Subcutaneous abdominal adipose tissue (tissue), 5 donors: ENCODE data around the gene RNU2-63P.
"Not testable (repeated sequence)": the region's sequence is repeated elsewhere in the genome, so short reads cannot be mapped to it uniquely, and the experiment has no call there.

Experiments
- H3K27ac ChIP-seq: one replicate; pipeline ENCODE4 v1.7.0; 2013; ENCODE audit warnings: low read depth, mild to moderate bottlenecking, inconsistent platforms, low read length, moderate library complexity
- H3K27me3 ChIP-seq, 5 donors: one replicate each; pipeline ENCODE4 v1.7.0; 2013; ENCODE audit warnings: low read length in 5 of 5, inconsistent platforms in 1 of 5; ENCODE audit not compliant: control insufficient read depth in 5 of 5, insufficient read depth in 4 of 5
- H3K36me3 ChIP-seq, 5 donors: one replicate each; pipeline ENCODE4 v1.7.0; 2013; ENCODE audit warnings: low read length in 5 of 5; ENCODE audit not compliant: control insufficient read depth in 5 of 5, insufficient read depth in 5 of 5
- H3K4me1 ChIP-seq, 5 donors: one replicate each; pipeline ENCODE4 v1.7.0; 2013; ENCODE audit warnings: low read length in 5 of 5, mild to moderate bottlenecking in 3 of 5, moderate library complexity in 1 of 5; ENCODE audit not compliant: control insufficient read depth in 5 of 5, insufficient read depth in 5 of 5
- H3K4me3 ChIP-seq, 5 donors: one replicate each; pipeline ENCODE4 v1.7.0; 2013; ENCODE audit warnings: low read length in 5 of 5, low read depth in 1 of 5
- H3K9ac ChIP-seq, 5 donors: one replicate each; pipeline ENCODE4 v1.7.0; 2013; ENCODE audit warnings: low read length in 5 of 5, mild to moderate bottlenecking in 4 of 5, moderate library complexity in 3 of 5
- H3K9me3 ChIP-seq, 5 donors: one replicate each; pipeline ENCODE4 v1.7.0; 2013; ENCODE audit warnings: low read length in 5 of 5; ENCODE audit not compliant: control insufficient read depth in 5 of 5
- donor health status: healthy.
- donor health status: healthy.
- donor health status: healthy.
- donor health status: healthy.
- donor health status: healthy.

The RNU2-63P gene

GRCh38 chr2:88032070-88032702 lies 15.8 kb upstream of the RNU2-63P start:
- Histone ChIP-seq H3K9ac (no peak overlapping the region), H3K27me3 (no peaks in the 10 kb centered on the region), H3K4me3 (no peak overlapping the region), H3K36me3 (peaks cover 37 to 56% (median 51%) of the 10 kb centered on the region in 5 donors), H3K9me3 (no peaks in the 10 kb centered on the region), H3K27ac (no peak overlapping the region), H3K4me1 (no peaks in the 10 kb centered on the region)

GRCh38 chr2:88028931-88029330 lies 12.6 kb upstream of the RNU2-63P start:
- H3K4me1 ChIP-seq, result no peaks in the 10 kb centered on the region
- H3K9ac ChIP-seq, result no peak overlapping the region
- H3K9me3 ChIP-seq, result no peaks in the 10 kb centered on the region
- no peaks in the 10 kb centered on the region for H3K27me3 ChIP-seq
- no peak overlapping the region for H3K4me3 ChIP-seq
- peaks cover 33 to 51% (median 43%) of the 10 kb centered on the region in 5 donors for H3K36me3 ChIP-seq
- no peak overlapping the region for H3K27ac ChIP-seq

- Histone ChIP-seq H3K27ac (no peak overlapping the region), H3K36me3 (peaks cover 28 to 43% (median 37%) of the 10 kb centered on the region in 5 donors), H3K9ac (no peak overlapping the region), H3K4me3 (no peak overlapping the region), H3K4me1 (no peaks in the 10 kb centered on the region), H3K27me3 (no peaks in the 10 kb centered on the region), H3K9me3 (no peaks in the 10 kb centered on the region)
Measured at GRCh38 chr2:88027697-88028389, 11.5 kb upstream of the RNU2-63P start.

GRCh38 chr2:88024509-88024908 lies 8.2 kb upstream of the RNU2-63P start:
- Histone ChIP-seq H3K27me3 (no peaks in the 10 kb centered on the region), H3K27ac (no peak overlapping the region), H3K4me3 (no peak overlapping the region), H3K36me3 (peaks cover 16 to 24% (median 21%) of the 10 kb centered on the region in 5 donors), H3K4me1 (no peaks in the 10 kb centered on the region), H3K9me3 (no peaks in the 10 kb centered on the region), H3K9ac (no peak overlapping the region)

- peaks cover 1 to 12% (median 2%) of the 10 kb centered on the region in 5 donors for H3K36me3 ChIP-seq
- H3K27ac ChIP-seq, result no peak overlapping the region
- H3K9ac ChIP-seq, result no peak overlapping the region
- H3K4me3 ChIP-seq, result no peak overlapping the region
- no peaks in the 10 kb centered on the region for H3K9me3 ChIP-seq
- H3K27me3 ChIP-seq, result no peaks in the 10 kb centered on the region
- no peaks in the 10 kb centered on the region for H3K4me1 ChIP-seq
Measured at GRCh38 chr2:88022669-88022921, 6.2 kb upstream of the RNU2-63P start.

GRCh38 chr2:88019985-88020384 lies 3.6 kb upstream of the RNU2-63P start:
- no peaks in the 10 kb centered on the region for H3K27me3 ChIP-seq
- no peak overlapping the region for H3K9ac ChIP-seq
- no peaks in the 10 kb centered on the region for H3K9me3 ChIP-seq
- H3K36me3 ChIP-seq, result no peaks in the 10 kb centered on the region
- no peak overlapping the region for H3K27ac ChIP-seq
- H3K4me3 ChIP-seq, result no peak overlapping the region
- peaks cover 0 to 11% (median 7%) of the 10 kb centered on the region in 5 donors for H3K4me1 ChIP-seq

GRCh38 chr2:88018909-88019308 lies 2.6 kb upstream of the RNU2-63P start:
- H3K9ac ChIP-seq, result no peak overlapping the region
- H3K27ac ChIP-seq, result no peak overlapping the region
- no peaks in the 10 kb centered on the region for H3K36me3 ChIP-seq
- H3K9me3 ChIP-seq, result no peaks in the 10 kb centered on the region
- H3K4me1 ChIP-seq, result peaks cover 0 to 11% (median 7%) of the 10 kb centered on the region in 5 donors
- no peak overlapping the region for H3K4me3 ChIP-seq
- no peaks in the 10 kb centered on the region for H3K27me3 ChIP-seq

- H3K27me3 ChIP-seq, H3K36me3 ChIP-seq, H3K4me3 ChIP-seq, H3K9ac ChIP-seq, H3K9me3 ChIP-seq, H3K27ac ChIP-seq: not testable (repeated sequence)
- peaks cover 0 to 11% (median 7%) of the 10 kb centered on the region in 5 donors for H3K4me1 ChIP-seq
Measured at GRCh38 chr2:88018077-88018805, 1.9 kb upstream of the RNU2-63P start.

- not testable (repeated sequence) for H3K27me3 ChIP-seq, H3K9ac ChIP-seq, H3K27ac ChIP-seq, H3K9me3 ChIP-seq, H3K4me3 ChIP-seq, H3K36me3 ChIP-seq
- H3K4me1 ChIP-seq, result peaks cover 0 to 11% (median 7%) of the 10 kb centered on the region in 5 donors
Measured at GRCh38 chr2:88017780-88018038, 1.4 kb upstream of the RNU2-63P start.

- H3K27ac ChIP-seq, result no peak overlapping the region
- peak overlapping the region in 4 of 5 donors; percentile 51 to 86 (median 66) for H3K9ac ChIP-seq
Measured at GRCh38 chr2:88016960-88017779, 823 bp upstream of the RNU2-63P start.

More at GRCh38 chr2:88016960-88017779, 823 bp upstream of the RNU2-63P start:
- no peaks in the 10 kb centered on the region for H3K27me3 ChIP-seq
- peak overlapping the region; percentile 66 to 84 (median 74) for H3K4me3 ChIP-seq
- peaks cover 0 to 11% (median 7%) of the 10 kb centered on the region in 5 donors for H3K4me1 ChIP-seq
- H3K36me3 ChIP-seq, result no peaks in the 10 kb centered on the region
- no peaks in the 10 kb centered on the region for H3K9me3 ChIP-seq
